PFSK-1 (cell line): ENCODE data around the gene RAB14.

Experiments
- FOXP2 ChIP-seq: optimal IDR thresholded peaks from 2 replicates; pipeline ENCODE3; 2011; ENCODE audit warnings: borderline replicate concordance, control low read depth, inconsistent platforms; ENCODE audit not compliant: insufficient read depth; ENCODE audit errors: extremely low read length, extremely low read depth
- POLR2AphosphoS5 ChIP-seq: IDR thresholded peaks from 2 replicates; pipeline ENCODE4 v1.6.1; 2012; ENCODE audit warnings: low read depth, mild to moderate bottlenecking, control low read depth, low read length, moderate library complexity
- SIN3A ChIP-seq: IDR thresholded peaks from 2 replicates; pipeline ENCODE4 v1.6.1; 2012; ENCODE audit warnings: mild to moderate bottlenecking, low read length, moderate library complexity, borderline replicate concordance; ENCODE audit not compliant: insufficient read depth
- TAF1 ChIP-seq: IDR thresholded peaks from 2 replicates; pipeline ENCODE4 v1.6.1; 2012; ENCODE audit warnings: low read length, control low read depth, borderline replicate concordance; ENCODE audit not compliant: insufficient read depth
- TF ChIP-seq, protein P1 (sequence below), 2 experiments: IDR thresholded peaks; 2 replicates each; pipeline versions ENCODE4 v1.6.1 to v1.8.0; 2011 to 2012; ENCODE audit warnings: low read depth in 2 of 2, low read length in 2 of 2, control low read depth in 1 of 2, inconsistent platforms in 1 of 2, mild to moderate bottlenecking in 1 of 2, moderate library complexity in 1 of 2; ENCODE audit not compliant: insufficient read depth in 1 of 2

Gene RAB14

DNA sequence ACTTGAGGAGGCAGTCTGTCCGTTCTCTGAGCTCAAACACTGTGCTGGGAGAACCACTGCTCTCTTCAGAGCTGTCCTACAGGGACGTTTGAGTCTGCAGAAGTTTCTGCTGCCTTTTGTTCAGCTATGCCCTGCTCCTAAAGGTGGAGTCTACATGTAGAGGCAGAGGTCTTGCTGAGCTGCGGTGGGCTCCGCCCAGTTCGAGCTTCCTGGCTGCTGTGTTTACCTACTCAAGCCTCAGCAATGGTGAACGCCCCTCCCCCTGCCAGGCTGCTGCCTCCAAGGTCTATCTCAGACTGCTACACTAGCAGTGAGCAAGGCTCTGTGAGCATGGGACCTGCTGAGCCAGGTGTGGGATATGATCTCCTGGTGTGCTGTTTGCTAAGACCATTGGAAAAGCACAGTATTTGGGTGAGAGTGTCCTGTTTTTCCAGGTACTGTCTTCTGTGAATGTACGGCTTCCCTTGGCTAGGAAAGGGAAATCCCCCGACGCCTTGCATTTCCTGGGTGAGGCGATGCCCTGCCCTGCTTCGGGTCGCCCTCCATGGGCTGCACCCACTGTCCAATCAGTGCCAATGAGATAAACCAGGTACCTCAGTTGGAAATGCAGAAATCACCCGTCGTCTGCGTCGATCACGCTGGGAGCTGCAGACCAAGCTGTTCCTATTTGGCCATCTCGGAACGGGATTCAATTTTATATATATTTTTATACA, 68.4 kb downstream of the RAB14 start:
- no peak for TF ChIP-seq TAF1
- no peak for TF ChIP-seq FOXP2
- TF ChIP-seq POLR2AphosphoS5: no peak
- TF ChIP-seq, protein P1, sequence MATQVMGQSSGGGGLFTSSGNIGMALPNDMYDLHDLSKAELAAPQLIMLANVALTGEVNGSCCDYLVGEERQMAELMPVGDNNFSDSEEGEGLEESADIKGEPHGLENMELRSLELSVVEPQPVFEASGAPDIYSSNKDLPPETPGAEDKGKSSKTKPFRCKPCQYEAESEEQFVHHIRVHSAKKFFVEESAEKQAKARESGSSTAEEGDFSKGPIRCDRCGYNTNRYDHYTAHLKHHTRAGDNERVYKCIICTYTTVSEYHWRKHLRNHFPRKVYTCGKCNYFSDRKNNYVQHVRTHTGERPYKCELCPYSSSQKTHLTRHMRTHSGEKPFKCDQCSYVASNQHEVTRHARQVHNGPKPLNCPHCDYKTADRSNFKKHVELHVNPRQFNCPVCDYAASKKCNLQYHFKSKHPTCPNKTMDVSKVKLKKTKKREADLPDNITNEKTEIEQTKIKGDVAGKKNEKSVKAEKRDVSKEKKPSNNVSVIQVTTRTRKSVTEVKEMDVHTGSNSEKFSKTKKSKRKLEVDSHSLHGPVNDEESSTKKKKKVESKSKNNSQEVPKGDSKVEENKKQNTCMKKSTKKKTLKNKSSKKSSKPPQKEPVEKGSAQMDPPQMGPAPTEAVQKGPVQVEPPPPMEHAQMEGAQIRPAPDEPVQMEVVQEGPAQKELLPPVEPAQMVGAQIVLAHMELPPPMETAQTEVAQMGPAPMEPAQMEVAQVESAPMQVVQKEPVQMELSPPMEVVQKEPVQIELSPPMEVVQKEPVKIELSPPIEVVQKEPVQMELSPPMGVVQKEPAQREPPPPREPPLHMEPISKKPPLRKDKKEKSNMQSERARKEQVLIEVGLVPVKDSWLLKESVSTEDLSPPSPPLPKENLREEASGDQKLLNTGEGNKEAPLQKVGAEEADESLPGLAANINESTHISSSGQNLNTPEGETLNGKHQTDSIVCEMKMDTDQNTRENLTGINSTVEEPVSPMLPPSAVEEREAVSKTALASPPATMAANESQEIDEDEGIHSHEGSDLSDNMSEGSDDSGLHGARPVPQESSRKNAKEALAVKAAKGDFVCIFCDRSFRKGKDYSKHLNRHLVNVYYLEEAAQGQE (IDR thresholded peaks at IDR 0.05; ENCODE audit: insufficient read depth in 1 of 2, low read depth in 2 of 2, low read length in 2 of 2): no peak
- no peak for TF ChIP-seq SIN3A
